T-helper 9 cell (primary cell): ENCODE data around the gene DPYD.

ENCODE experiments used
- DNase-seq: peaks from one replicate; pipeline ENCODE4 v3.0.0-alpha.2; 2020

Gene DPYD

DNA sequence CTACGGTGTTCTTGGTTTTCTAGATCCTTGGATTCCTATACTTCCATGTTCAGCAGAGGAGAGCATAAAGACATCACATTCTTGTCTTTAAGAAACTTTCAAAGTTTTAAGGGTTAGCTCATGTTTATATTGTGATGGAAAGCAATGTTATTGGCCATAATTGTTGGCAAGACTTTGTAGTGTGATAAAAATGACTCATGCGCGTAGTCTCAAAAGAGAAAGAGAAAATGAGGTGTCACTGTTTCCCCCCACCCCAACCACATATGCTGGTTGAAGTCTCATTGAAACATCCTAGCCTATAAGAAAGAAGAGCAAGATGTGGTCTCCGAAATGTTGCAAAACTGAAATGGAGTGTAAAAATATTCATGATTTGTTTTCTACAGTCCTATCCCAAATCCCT is 850.5 kb downstream of the DPYD start:
- no peak for DNase-seq

- DNase-seq = no peak
Measured at GRCh38 chr1:97069312-97069711, 851.5 kb downstream of the DPYD start.

DNA sequence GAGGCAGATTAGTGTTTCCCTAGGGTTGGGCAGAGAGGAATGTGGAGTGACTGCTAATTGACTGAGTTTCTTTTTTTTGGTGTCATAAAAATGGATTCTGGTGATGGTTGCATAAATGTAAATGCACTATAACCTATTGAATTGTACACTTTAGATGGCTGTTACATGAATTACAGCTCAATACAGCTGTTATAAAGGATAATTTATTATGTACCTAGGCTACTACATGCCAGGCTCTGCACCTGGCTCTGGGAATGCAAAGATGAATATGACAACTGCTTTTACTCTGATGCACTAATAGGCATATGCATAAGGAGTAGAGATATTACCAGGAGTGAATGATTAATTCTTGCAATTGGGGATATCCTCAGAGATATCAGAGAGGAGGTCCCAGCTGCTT is 854.0 kb downstream of the DPYD start:
- no peak for DNase-seq

- no peak for DNase-seq
Measured at GRCh38 chr1:97063532-97063931, 857.3 kb downstream of the DPYD start.

- DNase-seq = no peak
Measured at GRCh38 chr1:97061604-97062003, 859.2 kb downstream of the DPYD start.

DNA sequence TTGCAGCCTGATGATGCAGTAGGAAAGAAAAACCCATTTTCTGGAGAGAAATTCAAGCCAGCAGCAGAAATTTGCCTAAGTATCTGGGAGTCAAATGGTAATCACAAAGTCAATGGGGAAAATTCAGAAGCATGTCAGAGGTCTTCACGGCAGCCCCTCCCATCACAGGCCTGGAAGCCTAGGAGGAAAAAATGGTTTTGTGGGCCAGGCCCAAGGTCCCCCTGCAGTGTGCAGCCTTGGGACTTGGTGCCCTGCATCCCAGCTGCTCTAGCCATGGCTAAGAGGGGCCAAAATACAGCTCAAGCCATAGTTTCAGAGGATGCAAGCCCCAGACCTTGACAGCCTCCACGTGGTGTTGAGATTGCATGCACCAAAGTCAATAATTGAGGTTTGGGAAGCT is 864.4 kb downstream of the DPYD start:
- DNase-seq = no peak

- no peak for DNase-seq
Measured at GRCh38 chr1:97053268-97053667, 867.6 kb downstream of the DPYD start.

DNA sequence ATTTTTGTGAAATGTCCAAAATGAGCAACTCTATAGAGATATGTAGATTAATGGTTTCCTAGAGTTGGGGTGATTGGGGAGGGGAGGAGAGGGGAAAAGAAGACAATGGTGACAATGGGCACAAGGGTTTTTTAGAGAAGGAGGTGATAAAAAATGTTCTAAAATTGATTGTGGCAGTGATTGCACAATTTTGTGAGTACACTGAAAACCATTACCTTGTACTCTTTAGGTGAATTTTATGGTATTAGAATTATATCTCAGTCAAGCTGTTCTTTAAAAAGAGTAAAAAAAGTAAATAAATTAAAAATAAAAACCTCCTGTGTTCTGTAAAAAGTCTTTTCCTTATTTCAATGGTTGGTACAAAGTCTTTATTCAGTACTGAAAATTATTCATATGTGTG is 869.0 kb downstream of the DPYD start:
- DNase-seq = no peak

- DNase-seq = no peak
Measured at GRCh38 chr1:97050506-97050905, 870.3 kb downstream of the DPYD start.

DNA sequence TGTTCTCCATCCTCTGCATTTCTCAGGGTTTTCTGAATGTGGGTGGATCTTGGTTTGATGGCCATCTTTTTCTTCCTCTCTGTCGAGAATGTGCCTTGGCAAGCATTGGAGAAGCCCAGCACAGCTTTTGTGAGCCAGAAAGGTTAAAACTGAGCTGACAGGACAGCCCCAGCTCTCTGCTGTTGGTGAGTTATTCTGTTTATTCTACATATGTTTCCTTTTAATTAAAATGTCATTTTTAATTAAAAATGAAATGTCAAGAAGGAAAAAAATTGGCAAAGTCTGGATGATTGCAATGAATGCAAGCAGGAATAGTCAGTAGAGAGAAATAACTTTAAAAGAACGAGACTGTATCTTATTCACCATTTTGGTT is 873.4 kb downstream of the DPYD start:
- DNase-seq = no peak

- no peak for DNase-seq
Measured at GRCh38 chr1:97046765-97047420, 873.9 kb downstream of the DPYD start.

DNA sequence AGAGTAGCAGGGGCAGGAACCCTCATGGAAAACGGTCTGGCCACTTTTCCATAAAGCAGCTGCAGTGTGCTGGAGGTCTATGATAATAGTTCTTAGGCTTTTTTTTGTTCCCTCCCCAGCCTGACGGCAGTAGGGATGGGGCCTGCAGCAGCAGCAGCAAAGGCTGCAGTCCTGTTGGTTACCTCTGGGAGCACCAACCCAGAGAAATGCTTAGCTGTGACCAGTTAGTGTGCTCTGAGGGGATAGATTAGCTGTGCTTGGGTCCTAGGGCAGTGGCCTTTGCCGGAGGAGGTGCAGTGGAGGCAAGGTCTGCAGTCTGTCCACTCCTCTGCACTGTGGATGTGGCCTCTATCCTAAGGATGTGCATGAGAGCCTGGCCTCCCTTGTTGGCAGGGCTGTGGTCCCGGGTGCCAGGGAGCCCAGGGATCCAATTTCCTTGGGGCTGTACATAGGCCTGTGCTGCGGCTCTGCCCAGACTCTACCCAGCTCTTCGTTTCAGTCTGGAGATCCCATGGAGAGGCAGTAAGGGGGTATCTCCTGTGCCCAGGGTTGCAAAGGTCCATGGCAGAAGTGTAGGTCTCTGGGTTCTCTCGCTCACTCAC is 876.6 kb downstream of the DPYD start:
- DNase-seq = no peak

- DNase-seq = no peak
Measured at GRCh38 chr1:97042551-97042950, 878.3 kb downstream of the DPYD start.

DNA sequence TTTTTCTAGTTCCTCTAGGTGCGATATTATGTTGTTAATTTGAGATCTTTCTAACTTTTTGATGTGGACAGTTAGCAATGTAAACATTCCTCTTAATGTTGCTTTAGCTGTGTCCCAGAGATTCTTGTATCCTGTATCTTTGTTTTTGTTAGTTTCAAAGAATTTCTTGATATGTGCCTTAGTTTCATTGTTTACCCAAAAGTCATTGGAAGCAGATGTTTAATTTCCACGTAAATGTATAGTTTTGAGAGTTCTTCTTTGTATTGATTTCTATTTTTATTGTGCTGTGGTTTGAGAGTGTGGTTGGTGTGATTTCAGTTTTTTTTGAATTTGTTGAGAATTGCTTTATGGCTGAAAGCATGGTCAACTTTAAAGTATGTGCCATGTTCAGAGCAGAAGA is 879.8 kb downstream of the DPYD start:
- DNase-seq = no peak

DNA sequence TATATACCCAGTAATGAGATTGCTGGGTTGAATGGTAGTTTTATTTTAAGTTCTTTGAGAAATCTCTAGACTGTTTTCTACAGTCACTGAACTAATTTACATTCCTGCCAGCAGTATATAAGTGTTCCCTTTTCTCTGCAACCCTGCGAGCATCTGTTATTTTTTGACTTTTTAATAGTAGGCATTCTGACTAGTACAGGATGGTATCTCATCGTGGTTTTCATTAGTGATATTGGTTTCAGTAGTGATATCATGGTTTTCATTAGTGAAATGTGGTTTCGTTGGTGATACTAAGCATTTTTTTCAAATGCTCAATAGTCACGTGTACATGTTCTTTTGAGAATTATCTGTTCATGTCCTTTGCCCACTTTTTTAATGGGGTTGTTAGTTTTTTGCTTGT is 882.4 kb downstream of the DPYD start:
- DNase-seq = no peak

DNA sequence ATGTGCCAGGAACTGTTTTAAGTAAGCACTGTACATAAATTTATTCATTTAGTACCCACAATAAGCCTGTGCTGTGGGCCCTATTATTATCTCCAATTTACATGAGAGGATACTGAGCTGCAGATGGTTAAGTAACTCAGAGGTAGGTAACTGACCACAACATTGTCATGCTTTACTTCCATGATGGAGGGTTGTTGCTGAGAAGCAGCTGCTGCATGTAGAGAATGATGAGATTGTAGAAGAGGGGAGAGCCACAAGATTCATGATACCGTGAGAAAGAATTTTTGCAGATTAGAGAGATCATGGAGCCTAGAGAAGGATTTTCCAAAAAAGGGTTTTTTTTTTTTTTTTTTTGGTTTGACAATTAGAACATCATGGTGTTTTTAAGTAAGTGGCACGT is 886.2 kb downstream of the DPYD start:
- DNase-seq = no peak

DNA sequence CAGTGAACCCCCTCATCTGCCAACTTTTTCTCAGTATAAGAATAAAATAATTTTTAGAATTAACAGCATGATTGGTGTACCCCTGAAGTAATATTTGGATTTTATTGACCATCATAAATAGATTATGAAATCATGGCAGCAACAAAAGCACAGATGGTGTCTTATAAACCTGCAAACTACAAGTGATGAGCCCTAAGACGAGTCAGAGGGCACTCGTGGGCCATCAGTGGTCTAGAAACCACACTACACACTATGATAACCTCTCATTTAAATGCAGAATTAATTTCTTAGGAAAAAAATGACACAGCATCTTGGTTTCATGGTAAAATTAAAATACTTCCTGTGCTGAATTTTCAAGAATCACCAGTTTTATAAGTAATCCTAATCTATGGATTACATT is 886.9 kb downstream of the DPYD start:
- no peak for DNase-seq
